ENCODE data around the gene RLN2.

The RLN2 gene

GRCh38 chr9:5265939-5266338, 38.6 kb downstream of the RLN2 start:
- DNase-seq, result no peak

DNA sequence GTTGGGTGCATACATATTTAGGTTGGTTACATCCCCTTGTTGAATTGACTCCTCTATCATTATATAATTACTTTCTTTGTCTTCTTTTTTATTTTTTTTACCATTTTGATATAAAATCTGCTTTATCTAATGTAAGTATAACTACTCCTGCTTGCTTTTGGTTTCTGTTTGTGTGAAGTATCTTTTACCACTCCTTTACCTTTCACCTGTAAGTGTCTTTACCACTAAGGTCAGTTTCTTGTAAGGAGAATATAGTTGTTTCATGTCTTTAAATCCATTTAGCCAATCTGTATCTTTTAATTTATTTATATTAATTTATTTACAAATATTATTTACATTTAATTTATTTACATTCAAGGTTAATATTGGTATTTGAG, 40.3 kb downstream of the RLN2 start:
- DNase-seq, result no peak

GRCh38 chr9:5263351-5264218, 40.9 kb downstream of the RLN2 start:
- DNase-seq, result no peak

Measured in NK-92 treated with Interleukin-12 subunit alpha and Interleukin-12 subunit beta, amount 100 ng/mL, for 24 hours (cell line).